ENCODE measurements around the gene CNDP1.

Gene CNDP1

GRCh38 chr18:74624466-74624865 is 90.2 kb downstream of the CNDP1 start:
- H3K36me3 ChIP-seq, result peaks cover 0 to 11% (median 5%) of the 10 kb centered on the region in 11 experiments; a peak in 4 of 22 replicates
- TF ChIP-seq Cebpa-rat (IDR thresholded peaks at IDR 0.05), result no peak
- no peak overlapping the region for H3K4me3 ChIP-seq
- peaks cover 4 to 81% (median 44%) of the 10 kb centered on the region in 11 experiments; a peak in 20 of 22 replicates for H4K20me1 ChIP-seq
- H3K9me3 ChIP-seq (replicated peaks in 1 of 11), result peaks cover 0 to 9% (median 6%) of the 10 kb centered on the region in 11 experiments; a peak in 8 of 22 replicates
- peak overlapping the region in 3 of 11 experiments; percentile 6 to 28 (median 13); a peak in 2 of 22 replicates for H3K4me2 ChIP-seq
- no peaks in the 10 kb centered on the region for H3K27me3 ChIP-seq
- H3K27ac ChIP-seq, result peak overlapping the region in 2 of 11 experiments; percentile 9 to 14; a peak in 1 of 22 replicates
- H3K9ac ChIP-seq, result no peak overlapping the region
- peaks cover 10 to 54% (median 26%) of the 10 kb centered on the region in 10 experiments; a peak in 18 of 20 replicates for H3K4me1 ChIP-seq

GRCh38 chr18:74625157-74625556 is 90.9 kb downstream of the CNDP1 start:
- Histone ChIP-seq H3K27ac (no peak overlapping the region), H4K20me1 (peaks cover 4 to 74% (median 44%) of the 10 kb centered on the region in 11 experiments; a peak in 20 of 22 replicates), H3K36me3 (peaks cover 0 to 11% (median 5%) of the 10 kb centered on the region in 11 experiments; a peak in 4 of 22 replicates), H3K4me3 (no peak overlapping the region), H3K9ac (no peak overlapping the region), H3K9me3 (replicated peaks in 1 of 11) (peaks cover 0 to 9% (median 6%) of the 10 kb centered on the region in 11 experiments; a peak in 8 of 22 replicates), H3K4me1 (peaks cover 14 to 60% (median 33%) of the 10 kb centered on the region in 10 experiments), H3K27me3 (no peaks in the 10 kb centered on the region), H3K4me2 (0 out of 22 replicates have a peak overlapping the region, but pooled peaks of 2 of the 11 experiments have one; percentile 5 to 14)
- no peak for TF ChIP-seq Cebpa-rat (IDR thresholded peaks at IDR 0.05)

GRCh38 chr18:74626049-74626874 is 92.0 kb downstream of the CNDP1 start:
- peaks cover 0 to 11% (median 5%) of the 10 kb centered on the region in 11 experiments; a peak in 4 of 22 replicates for H3K36me3 ChIP-seq
- no peak overlapping the region for H3K27ac ChIP-seq
- no peak overlapping the region for H3K4me3 ChIP-seq
- H3K4me1 ChIP-seq, result peaks cover 25 to 62% (median 39%) of the 10 kb centered on the region in 10 experiments
- peak overlapping the region in 1 of 11 experiments; percentile 3; a peak in 1 of 22 replicates for H3K4me2 ChIP-seq
- peaks cover 3 to 63% (median 39%) of the 10 kb centered on the region in 11 experiments; a peak in 19 of 22 replicates for H4K20me1 ChIP-seq
- TF ChIP-seq Cebpa-rat (IDR thresholded peaks at IDR 0.05), result no peak
- H3K9ac ChIP-seq, result no peak overlapping the region
- H3K9me3 ChIP-seq (replicated peaks in 1 of 11), result peaks cover 0 to 9% (median 6%) of the 10 kb centered on the region in 11 experiments; a peak in 8 of 22 replicates
- no peaks in the 10 kb centered on the region for H3K27me3 ChIP-seq

GRCh38 chr18:74630804-74631203 is 96.5 kb downstream of the CNDP1 start:
- H3K4me1 ChIP-seq, result peaks cover 29 to 70% (median 49%) of the 10 kb centered on the region in 10 experiments
- H3K4me2 ChIP-seq, result peak overlapping the region; percentile 66 to 98 (median 81)
- peak overlapping the region; percentile 22 to 82 (median 72); a peak in 21 of 22 replicates for H3K27ac ChIP-seq
- H3K9ac ChIP-seq, result peak overlapping the region; percentile 4 to 70 (median 63); a peak in 19 of 22 replicates
- H4K20me1 ChIP-seq, result peaks cover 0 to 17% (median 4%) of the 10 kb centered on the region in 11 experiments; a peak in 9 of 22 replicates
- no peaks in the 10 kb centered on the region for H3K27me3 ChIP-seq
- H3K4me3 ChIP-seq, result peak overlapping the region in 8 of 10 experiments; percentile 6 to 45 (median 32); a peak in 11 of 20 replicates
- TF ChIP-seq Cebpa-rat (IDR thresholded peaks at IDR 0.05), result no peak
- peaks cover 0 to 34% (median 6%) of the 10 kb centered on the region in 11 experiments; a peak in 9 of 22 replicates for H3K9me3 ChIP-seq (replicated peaks in 1 of 11)
- peaks cover 4 to 47% (median 42%) of the 10 kb centered on the region in 11 experiments; a peak in 21 of 22 replicates for H3K36me3 ChIP-seq

GRCh38 chr18:74631212-74631611 is 96.9 kb downstream of the CNDP1 start:
- Histone ChIP-seq H3K9ac (peak overlapping the region; percentile 4 to 70 (median 63); a peak in 20 of 22 replicates), H3K36me3 (peaks cover 7 to 49% (median 43%) of the 10 kb centered on the region in 11 experiments; a peak in 21 of 22 replicates), H3K4me2 (peak overlapping the region; percentile 66 to 98 (median 81)), H3K9me3 (replicated peaks in 1 of 11) (peaks cover 0 to 34% (median 6%) of the 10 kb centered on the region in 11 experiments; a peak in 9 of 22 replicates), H3K27me3 (no peaks in the 10 kb centered on the region), H3K4me3 (peak overlapping the region in 9 of 10 experiments; percentile 6 to 45 (median 29); a peak in 14 of 20 replicates), H4K20me1 (peaks cover 0 to 13% (median 4%) of the 10 kb centered on the region in 11 experiments; a peak in 9 of 22 replicates), H3K27ac (peak overlapping the region in 10 of 11 experiments; percentile 53 to 82 (median 74); a peak in 20 of 22 replicates), H3K4me1 (peaks cover 29 to 70% (median 49%) of the 10 kb centered on the region in 10 experiments)
- no peak for TF ChIP-seq Cebpa-rat (IDR thresholded peaks at IDR 0.05)

GRCh38 chr18:74631623-74632350 is 97.5 kb downstream of the CNDP1 start:
- Histone ChIP-seq H3K27me3 (no peaks in the 10 kb centered on the region), H3K9me3 (replicated peaks in 1 of 11) (peaks cover 0 to 34% (median 6%) of the 10 kb centered on the region in 11 experiments; a peak in 9 of 22 replicates), H3K27ac (peak overlapping the region in 10 of 11 experiments; percentile 53 to 82 (median 74); a peak in 20 of 22 replicates), H3K4me2 (peak overlapping the region; percentile 66 to 98 (median 81)), H3K36me3 (peaks cover 7 to 50% (median 46%) of the 10 kb centered on the region in 11 experiments; a peak in 21 of 22 replicates), H3K4me3 (peak overlapping the region in 9 of 10 experiments; percentile 6 to 45 (median 29); a peak in 14 of 20 replicates), H3K4me1 (peaks cover 29 to 71% (median 49%) of the 10 kb centered on the region in 10 experiments), H3K9ac (peak overlapping the region; percentile 4 to 70 (median 63); a peak in 21 of 22 replicates), H4K20me1 (peaks cover 0 to 8% (median under 1%) of the 10 kb centered on the region in 11 experiments; a peak in 7 of 22 replicates)
- TF ChIP-seq Cebpa-rat (IDR thresholded peaks at IDR 0.05), result peak in 2 of 11 experiments; percentile 28 to 32; a peak in 4 of 22 replicates

- Histone ChIP-seq H3K27me3 (no peaks in the 10 kb centered on the region), H3K4me3 (peak overlapping the region in 6 of 10 experiments; percentile 23 to 45 (median 34); a peak in 6 of 20 replicates), H3K4me1 (peaks cover 29 to 71% (median 52%) of the 10 kb centered on the region in 10 experiments), H3K4me2 (peak overlapping the region; percentile 66 to 98 (median 81)), H3K36me3 (peaks cover 7 to 53% (median 47%) of the 10 kb centered on the region in 11 experiments; a peak in 21 of 22 replicates), H3K27ac (peak overlapping the region in 10 of 11 experiments; percentile 53 to 82 (median 74); a peak in 20 of 22 replicates), H3K9me3 (replicated peaks in 1 of 11) (peaks cover 0 to 34% (median 6%) of the 10 kb centered on the region in 11 experiments; a peak in 9 of 22 replicates), H3K9ac (peak overlapping the region in 9 of 11 experiments; percentile 14 to 70 (median 63); a peak in 14 of 22 replicates), H4K20me1 (peaks cover 0 to 2% (median 0%) of the 10 kb centered on the region in 11 experiments; a peak in 2 of 22 replicates)
- no peak for TF ChIP-seq Cebpa-rat (IDR thresholded peaks at IDR 0.05)
Observed at GRCh38 chr18:74632351-74632679, 98.0 kb downstream of the CNDP1 start.

Data from BLaER1 treated with 17β-estradiol and CSF1 and Interleukin-3, amounts not matched to agents 10 nM and 100 nM (cell line).